ENCODE results near the gene CCDC159.
"Not testable (repeated sequence)": the region's sequence is repeated elsewhere in the genome, so short reads cannot be mapped to it uniquely, and the experiment has no call there.

Gene CCDC159

GRCh38 chr19:11346104-11346940, at the start of gene CCDC159, which contains the start of gene TMEM205:
Gene CCDC159, plus strand, starts transcription at chr19:11346519. Its CDS starts 88 bp downstream, at chr19:11346607.
Gene TMEM205, minus strand, starts transcription at chr19:11346268. Its CDS starts 649 bp downstream, at chr19:11345619.
- no peaks in the 10 kb centered on the region for H3K27me3 ChIP-seq (ENCODE audit: control insufficient read depth in 5 of 5, insufficient read depth in 4 of 5, low read length in 5 of 5)
- H3K27ac ChIP-seq (ENCODE audit: low read depth, low read length) = peak within 1 kb of the TSS; percentile 77
- peak within 1 kb of the TSS; percentile 70 to 84 (median 80) for H3K9ac ChIP-seq (ENCODE audit: low read length in 5 of 5)
- peaks cover 9 to 30% (median 26%) of the 10 kb centered on the region in 5 donors for H3K4me1 ChIP-seq (ENCODE audit: control insufficient read depth in 5 of 5, insufficient read depth in 5 of 5, low read length in 5 of 5)
- H3K9me3 ChIP-seq (ENCODE audit: control insufficient read depth in 5 of 5, low read length in 5 of 5) = peaks cover 0 to 11% (median 9%) of the 10 kb centered on the region in 5 donors
- peak within 1 kb of the TSS; percentile 84 to 89 (median 86) for H3K4me3 ChIP-seq (ENCODE audit: low read depth in 1 of 5, low read length in 5 of 5)
- peaks cover 0 to 8% (median 6%) of the 10 kb centered on the region in 5 donors for H3K36me3 ChIP-seq (ENCODE audit: control insufficient read depth in 5 of 5, insufficient read depth in 5 of 5, low read length in 5 of 5)

- H3K36me3 ChIP-seq (ENCODE audit: control insufficient read depth in 5 of 5, insufficient read depth in 5 of 5, low read length in 5 of 5) = no peaks in the 10 kb centered on the region
- peaks cover 0 to 3% (median 0%) of the 10 kb centered on the region in 5 donors for H3K27me3 ChIP-seq (ENCODE audit: control insufficient read depth in 5 of 5, insufficient read depth in 4 of 5, low read length in 5 of 5)
These were observed 46.1 kb upstream of the CCDC159 start for GRCh38 chr19:11299946-11300810.

GRCh38 chr19:11300811-11301120, 45.6 kb upstream of the CCDC159 start:
- H3K9me3 ChIP-seq (ENCODE audit: control insufficient read depth in 5 of 5, low read length in 5 of 5) = no peaks in the 10 kb centered on the region

More at GRCh38 chr19:11299946-11300810, 46.1 kb upstream of the CCDC159 start:
- Histone ChIP-seq H3K4me3 (ENCODE audit: low read depth in 1 of 5, low read length in 5 of 5) (no peak overlapping the region), H3K27ac (ENCODE audit: low read depth, low read length) (no peak overlapping the region), H3K9me3 (ENCODE audit: control insufficient read depth in 5 of 5, low read length in 5 of 5) (no peaks in the 10 kb centered on the region), H3K4me1 (ENCODE audit: control insufficient read depth in 5 of 5, insufficient read depth in 5 of 5, low read length in 5 of 5) (peaks cover 3 to 10% (median 8%) of the 10 kb centered on the region in 5 donors), H3K9ac (ENCODE audit: low read length in 5 of 5) (no peak overlapping the region)

DNA sequence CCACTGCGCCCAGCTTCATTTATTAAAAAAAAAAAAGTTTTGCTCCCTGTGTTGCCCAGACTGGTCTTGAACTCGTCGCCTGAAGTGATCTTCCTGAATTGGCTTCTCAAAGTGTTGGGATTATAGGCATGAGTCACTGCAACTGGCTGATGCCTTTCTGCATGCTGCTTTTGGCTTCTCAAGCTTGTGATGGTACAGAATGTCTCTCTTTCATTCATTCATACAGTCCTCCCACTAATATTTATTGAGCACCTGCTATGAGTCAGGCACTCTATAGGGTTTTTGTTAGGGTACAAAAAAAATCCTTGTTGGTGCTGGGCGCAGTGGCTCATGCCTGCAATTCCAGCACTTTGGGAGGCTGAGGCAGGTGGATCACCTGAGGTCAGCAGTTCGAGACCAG, 41.4 kb upstream of the CCDC159 start:
- Histone ChIP-seq H3K27me3 (ENCODE audit: control insufficient read depth in 5 of 5, insufficient read depth in 4 of 5, low read length in 5 of 5) (peaks cover 0 to 8% (median 0%) of the 10 kb centered on the region in 5 donors), H3K9ac (ENCODE audit: low read length in 5 of 5) (no peak overlapping the region), H3K27ac (ENCODE audit: low read depth, low read length) (no peak overlapping the region), H3K9me3 (ENCODE audit: control insufficient read depth in 5 of 5, low read length in 5 of 5) (no peaks in the 10 kb centered on the region), H3K36me3 (ENCODE audit: control insufficient read depth in 5 of 5, insufficient read depth in 5 of 5, low read length in 5 of 5) (no peaks in the 10 kb centered on the region), H3K4me3 (ENCODE audit: low read depth in 1 of 5, low read length in 5 of 5) (no peak overlapping the region), H3K4me1 (ENCODE audit: control insufficient read depth in 5 of 5, insufficient read depth in 5 of 5, low read length in 5 of 5) (no peaks in the 10 kb centered on the region)

More at GRCh38 chr19:11300811-11301120, 45.6 kb upstream of the CCDC159 start:
- Histone ChIP-seq H3K4me3 (ENCODE audit: low read depth in 1 of 5, low read length in 5 of 5) (no peak overlapping the region), H3K4me1 (ENCODE audit: control insufficient read depth in 5 of 5, insufficient read depth in 5 of 5, low read length in 5 of 5) (peaks cover 3 to 9% (median 6%) of the 10 kb centered on the region in 5 donors), H3K27ac (ENCODE audit: low read depth, low read length) (no peak overlapping the region), H3K9ac (ENCODE audit: low read length in 5 of 5) (no peak overlapping the region), H3K27me3 (ENCODE audit: control insufficient read depth in 5 of 5, insufficient read depth in 4 of 5, low read length in 5 of 5) (peaks cover 0 to 3% (median 0%) of the 10 kb centered on the region in 5 donors), H3K36me3 (ENCODE audit: control insufficient read depth in 5 of 5, insufficient read depth in 5 of 5, low read length in 5 of 5) (no peaks in the 10 kb centered on the region)

- Histone ChIP-seq H3K9me3 (ENCODE audit: control insufficient read depth in 5 of 5, low read length in 5 of 5) (no peaks in the 10 kb centered on the region), H3K4me3 (ENCODE audit: low read depth in 1 of 5, low read length in 5 of 5) (no peak overlapping the region), H3K36me3 (ENCODE audit: control insufficient read depth in 5 of 5, insufficient read depth in 5 of 5, low read length in 5 of 5) (no peaks in the 10 kb centered on the region), H3K27me3 (ENCODE audit: control insufficient read depth in 5 of 5, insufficient read depth in 4 of 5, low read length in 5 of 5) (peaks cover 0 to 8% (median 0%) of the 10 kb centered on the region in 5 donors), H3K9ac (ENCODE audit: low read length in 5 of 5) (no peak overlapping the region), H3K4me1 (ENCODE audit: control insufficient read depth in 5 of 5, insufficient read depth in 5 of 5, low read length in 5 of 5) (no peaks in the 10 kb centered on the region), H3K27ac (ENCODE audit: low read depth, low read length) (no peak overlapping the region)
These were observed 40.0 kb upstream of the CCDC159 start for GRCh38 chr19:11306337-11306736.

DNA sequence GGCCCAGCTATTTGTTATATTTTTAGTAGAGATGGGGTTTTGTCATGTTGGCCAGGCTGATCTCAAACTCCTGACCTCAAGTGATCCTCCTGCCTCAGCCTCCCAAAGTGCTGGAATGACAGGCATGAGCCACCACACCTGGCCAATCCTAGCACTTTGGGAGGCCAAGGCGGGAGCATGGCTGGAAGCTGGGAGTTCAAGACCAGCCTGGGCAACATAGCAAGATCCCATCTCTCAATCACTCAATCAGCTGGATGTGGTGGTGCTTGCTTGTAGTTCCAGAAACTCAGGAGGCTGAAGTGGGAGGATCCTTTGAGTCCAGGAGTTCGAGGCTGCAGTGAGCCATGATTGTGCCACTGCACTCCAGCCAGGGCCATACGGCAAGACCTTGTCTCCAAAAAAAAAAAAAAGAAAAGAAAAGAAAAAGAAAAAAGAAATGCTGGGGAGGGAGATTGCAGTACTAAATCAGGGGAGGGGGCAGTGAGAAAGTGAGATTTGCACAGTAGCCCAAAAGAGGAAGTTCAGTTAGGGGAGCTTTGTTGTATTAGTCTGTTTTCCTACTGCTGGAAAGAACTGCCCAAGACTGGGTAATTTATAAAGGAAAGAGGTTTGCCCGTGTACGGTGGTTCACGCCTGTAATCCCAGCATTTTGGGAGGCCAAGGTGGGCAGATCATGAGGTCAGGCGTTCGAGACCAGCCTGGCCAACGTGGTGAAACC, 25.9 kb upstream of the CCDC159 start:
- H3K27me3 ChIP-seq (ENCODE audit: control insufficient read depth in 5 of 5, insufficient read depth in 4 of 5, low read length in 5 of 5); H3K27ac ChIP-seq (ENCODE audit: low read depth, low read length); H3K9ac ChIP-seq (ENCODE audit: low read length in 5 of 5); H3K9me3 ChIP-seq (ENCODE audit: control insufficient read depth in 5 of 5, low read length in 5 of 5); H3K36me3 ChIP-seq (ENCODE audit: control insufficient read depth in 5 of 5, insufficient read depth in 5 of 5, low read length in 5 of 5); H3K4me3 ChIP-seq (ENCODE audit: low read depth in 1 of 5, low read length in 5 of 5): not testable (repeated sequence)
- H3K4me1 ChIP-seq (ENCODE audit: control insufficient read depth in 5 of 5, insufficient read depth in 5 of 5, low read length in 5 of 5) = peaks cover 1 to 29% (median 21%) of the 10 kb centered on the region in 5 donors

DNA sequence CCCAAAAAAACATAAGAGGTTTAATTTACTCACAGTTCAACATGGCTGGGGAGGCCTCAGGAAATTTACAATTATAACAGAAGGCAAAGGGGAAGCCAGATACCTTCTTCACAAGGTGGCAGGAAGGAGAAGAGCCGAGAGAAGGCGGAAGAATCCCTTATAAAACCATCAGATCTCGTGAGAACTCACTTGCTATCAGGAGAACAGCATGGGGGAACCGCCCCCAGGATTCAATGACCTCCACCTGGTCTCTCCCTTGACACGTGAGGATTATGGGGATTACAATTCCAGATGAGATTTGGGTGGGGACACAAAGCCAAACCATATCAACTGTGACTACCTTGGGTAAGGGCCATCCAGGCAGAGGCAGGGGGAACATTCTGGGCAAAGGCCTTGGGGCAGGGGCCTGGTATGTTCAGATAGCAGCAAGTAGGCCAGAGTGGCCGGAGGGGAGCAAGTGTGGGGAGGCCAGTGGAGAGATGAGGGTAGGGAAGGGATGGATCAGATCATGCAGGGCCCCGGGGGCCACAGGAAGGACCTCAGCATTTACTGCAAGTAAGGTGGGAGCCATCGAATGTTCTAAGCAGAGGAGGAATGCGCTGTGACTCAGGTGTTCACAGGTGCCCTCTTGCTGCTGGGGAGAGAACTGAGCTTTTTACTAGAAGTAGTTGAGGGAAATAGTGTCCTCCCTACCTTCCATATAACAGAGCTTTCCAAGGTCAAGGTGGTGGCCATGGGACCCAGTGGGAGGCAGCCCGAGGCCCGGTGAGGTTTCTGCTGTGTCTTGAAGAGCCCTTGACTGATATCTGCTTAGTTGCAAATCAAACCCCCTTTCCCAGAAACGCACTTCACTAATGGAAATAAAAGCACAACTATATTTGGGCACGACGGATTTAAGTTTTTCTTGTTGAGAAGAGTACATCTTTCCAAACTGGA, 24.9 kb upstream of the CCDC159 start:
- no peak overlapping the region for H3K9ac ChIP-seq (ENCODE audit: low read length in 5 of 5)
- no peaks in the 10 kb centered on the region for H3K27me3 ChIP-seq (ENCODE audit: control insufficient read depth in 5 of 5, insufficient read depth in 4 of 5, low read length in 5 of 5)
- no peak overlapping the region for H3K27ac ChIP-seq (ENCODE audit: low read depth, low read length)
- H3K4me3 ChIP-seq (ENCODE audit: low read depth in 1 of 5, low read length in 5 of 5) = no peak overlapping the region
- H3K4me1 ChIP-seq (ENCODE audit: control insufficient read depth in 5 of 5, insufficient read depth in 5 of 5, low read length in 5 of 5) = peaks cover 1 to 29% (median 21%) of the 10 kb centered on the region in 5 donors
- no peaks in the 10 kb centered on the region for H3K9me3 ChIP-seq (ENCODE audit: control insufficient read depth in 5 of 5, low read length in 5 of 5)
- H3K36me3 ChIP-seq (ENCODE audit: control insufficient read depth in 5 of 5, insufficient read depth in 5 of 5, low read length in 5 of 5) = peaks cover 0 to 13% (median 12%) of the 10 kb centered on the region in 5 donors

DNA sequence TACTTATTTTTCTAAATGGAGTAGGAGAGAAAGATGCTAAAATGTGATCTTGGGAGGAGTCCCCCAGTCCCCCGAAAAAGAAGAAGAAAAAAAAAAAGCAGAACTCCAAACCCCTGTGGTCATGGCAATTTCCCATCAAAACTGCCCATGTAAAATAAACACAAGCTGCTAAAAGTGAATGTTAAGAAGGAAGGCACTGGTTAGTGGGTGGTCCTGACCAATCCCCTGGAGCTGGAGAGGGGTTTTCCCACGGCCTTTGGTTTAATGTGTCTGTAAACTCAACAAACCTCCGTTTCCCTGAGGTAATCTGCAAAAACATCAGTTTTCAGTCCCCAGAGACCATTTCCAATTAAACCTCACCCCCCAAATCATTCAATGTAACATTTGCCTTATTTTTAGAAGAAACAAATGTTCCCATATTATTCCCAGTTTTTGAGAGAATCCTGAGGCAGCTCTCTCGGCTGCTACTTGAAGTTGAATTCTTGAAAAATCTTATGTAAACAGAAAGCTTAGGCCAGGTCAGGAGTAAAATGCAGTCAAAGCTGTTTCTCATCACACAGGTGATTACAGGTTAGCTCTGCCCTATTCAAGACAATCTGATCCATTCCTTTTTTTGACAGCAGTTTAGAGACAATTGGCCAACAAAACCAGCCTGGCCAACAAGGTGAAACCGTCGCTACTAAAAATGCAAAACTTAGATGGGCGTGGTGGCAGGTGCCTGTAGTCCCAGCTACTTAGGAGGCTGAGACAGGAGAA, 23.9 kb upstream of the CCDC159 start:
- no peak overlapping the region for H3K4me3 ChIP-seq (ENCODE audit: low read depth in 1 of 5, low read length in 5 of 5)
- H3K9me3 ChIP-seq (ENCODE audit: control insufficient read depth in 5 of 5, low read length in 5 of 5) = no peaks in the 10 kb centered on the region
- H3K27ac ChIP-seq (ENCODE audit: low read depth, low read length) = no peak overlapping the region
- no peak overlapping the region for H3K9ac ChIP-seq (ENCODE audit: low read length in 5 of 5)
- H3K36me3 ChIP-seq (ENCODE audit: control insufficient read depth in 5 of 5, insufficient read depth in 5 of 5, low read length in 5 of 5) = peaks cover 0 to 22% (median 21%) of the 10 kb centered on the region in 5 donors
- no peaks in the 10 kb centered on the region for H3K27me3 ChIP-seq (ENCODE audit: control insufficient read depth in 5 of 5, insufficient read depth in 4 of 5, low read length in 5 of 5)
- H3K4me1 ChIP-seq (ENCODE audit: control insufficient read depth in 5 of 5, insufficient read depth in 5 of 5, low read length in 5 of 5) = peaks cover 1 to 29% (median 21%) of the 10 kb centered on the region in 5 donors
